Measurements from ENCODE around the gene CEACAM16. TPM values are rescaled to one million over a fixed set of nuclear protein-coding genes. Genes with fewer than 3 reads are reported as not detected.
A peak's percentile ranks its signal among the peaks of the same experiment; 100 is the strongest.

The CEACAM16 gene
- total and polyA plus RNA-seq, 12 donors: 0.27 to 1.4 (median 0.57) TPM; not detected in 7

GRCh38 chr19:44746946-44747738 lies 48.2 kb downstream of the CEACAM16 start:
- no peak for TF ChIP-seq CTCF (IDR thresholded peaks at IDR 0.05)
- peaks cover 0 to 18% of the 10 kb centered on the region in 2 donors for H3K36me3 ChIP-seq (replicated peaks in 1 of 2)
- peak overlapping the region; percentile 73 to 98 (median 87) for H3K27ac ChIP-seq
- peaks cover 44 to 73% of the 10 kb centered on the region in 2 donors for H3K4me1 ChIP-seq (replicated peaks in 1 of 2)
- peak; percentile 94 to 98 (median 97) for DNase-seq
- intact Hi-C loops (cut with DNase I): no loop called here
- WGBS, 4 donors: 5 to 12% (median 8%) methylated on average over 17 to 34 of the region's 34 CpGs
- H3K27me3 ChIP-seq: no peaks in the 10 kb centered on the region
- peak overlapping the region in 3 of 4 donors; percentile 23 to 97 (median 28) for H3K4me3 ChIP-seq
- H3K9me3 ChIP-seq (replicated peaks in 1 of 3): no peaks in the 10 kb centered on the region

GRCh38 chr19:44747739-44748425 lies 48.9 kb downstream of the CEACAM16 start:
- peak; percentile 78 to 90 (median 88) for DNase-seq
- no peak for TF ChIP-seq CTCF (IDR thresholded peaks at IDR 0.05)
- peak; percentile 34 to 44 for TF ChIP-seq POLR2A (IDR thresholded peaks at IDR 0.05)
- H3K27me3 ChIP-seq: no peaks in the 10 kb centered on the region

GRCh38 chr19:44748426-44749254 lies 49.7 kb downstream of the CEACAM16 start, which contains the start of gene BCL3:
Gene BCL3, plus strand, starts transcription at chr19:44748708. Its CDS starts 83 bp downstream, at chr19:44748791.
- intact Hi-C loops (cut with DNase I): no loop called here
- DNase-seq: peak; percentile 68 to 85 (median 75)
- H3K9me3 ChIP-seq (replicated peaks in 1 of 3): no peaks in the 10 kb centered on the region
- peaks cover 46 to 68% of the 10 kb centered on the region in 2 donors for H3K4me1 ChIP-seq (replicated peaks in 1 of 2)
- TF ChIP-seq CTCF (IDR thresholded peaks at IDR 0.05): peak in 1 of 6 experiments; percentile 25
- TF ChIP-seq POLR2A (IDR thresholded peaks at IDR 0.05): peak; percentile 30
- peak within 1 kb of the TSS; percentile 73 to 98 (median 88) for H3K27ac ChIP-seq
- H3K36me3 ChIP-seq (replicated peaks in 1 of 2): peaks cover 0 to 26% of the 10 kb centered on the region in 2 donors
- 0 to 4% (median 1%) methylated on average over 1 to 88 of the region's 88 CpGs for whole genome bisulfite sequencing, 4 donors
- H3K27me3 ChIP-seq: no peaks in the 10 kb centered on the region
- H3K4me3 ChIP-seq: peak within 1 kb of the TSS; percentile 28 to 98 (median 74)

More at GRCh38 chr19:44747739-44748425, 48.9 kb downstream of the CEACAM16 start:
- Histone ChIP-seq H3K9me3 (replicated peaks in 1 of 3) (no peaks in the 10 kb centered on the region), H3K27ac (peak overlapping the region; percentile 73 to 98 (median 87)), H3K4me3 (peak overlapping the region in 3 of 4 donors; percentile 28 to 97 (median 51)), H3K4me1 (replicated peaks in 1 of 2) (peaks cover 44 to 73% of the 10 kb centered on the region in 2 donors), H3K36me3 (replicated peaks in 1 of 2) (peaks cover 0 to 25% of the 10 kb centered on the region in 2 donors)
- 0 to 2% (median 1%) methylated on average over 15 to 26 of the region's 26 CpGs for WGBS, 4 donors
- intact Hi-C loops (cut with DNase I): no loop called here
